MM.1S (cell line): ENCODE data around the gene COQ7.

Source experiments
- DNase-seq: peaks from one replicate; pipeline ENCODE4 v3.0.0-alpha.2; 2015
- H2AFZ ChIP-seq: fragments of 300-600 bp; sonication (generic); 2 replicates; pipeline ENCODE4 v1.6.0; 2016; ENCODE audit warnings: antibody characterized with exemption, low read length
- H3F3A ChIP-seq: fragments of 300-600 bp; sonication (generic); 2 replicates; pipeline ENCODE4 v1.6.1; 2016; ENCODE audit warnings: mild to moderate bottlenecking, antibody characterized with exemption, low read length, moderate library complexity, mixed read lengths; ENCODE audit not compliant: insufficient read depth
- H3K27ac ChIP-seq: fragments of 300-600 bp; sonication (generic); 2 replicates; pipeline ENCODE4 v1.5.1; 2016; ENCODE audit warnings: mild to moderate bottlenecking, low read length
- H3K27me3 ChIP-seq: fragments of 300-600 bp; sonication (generic); replicated peaks from 2 replicates; pipeline ENCODE4 v1.6.0; 2016; ENCODE audit warnings: low read length; ENCODE audit not compliant: insufficient read depth
- H3K36me3 ChIP-seq: fragments of 300-600 bp; sonication (generic); replicated peaks from 2 replicates; pipeline ENCODE4 v1.6.1; 2016; ENCODE audit warnings: mild to moderate bottlenecking, low read length, mixed read lengths; ENCODE audit not compliant: insufficient read depth
- H3K4me1 ChIP-seq: fragments of 300-600 bp; sonication (generic); 2 replicates; pipeline ENCODE4 v1.6.1; 2016; ENCODE audit warnings: low read length, mixed read lengths
- H3K4me2 ChIP-seq: fragments of 300-600 bp; sonication (generic); 2 replicates; pipeline ENCODE4 v1.6.0; 2016; ENCODE audit warnings: low read depth, low read length
- H3K4me3 ChIP-seq: fragments of 300-600 bp; sonication (generic); 2 replicates; pipeline ENCODE4 v1.5.1; 2016; ENCODE audit warnings: low read length, mixed read lengths
- H3K79me2 ChIP-seq: fragments of 300-600 bp; sonication (generic); 2 replicates; pipeline ENCODE4 v1.6.1; 2016; ENCODE audit warnings: mixed run types, low read length, mixed read lengths
- H3K9ac ChIP-seq: fragments of 300-600 bp; sonication (generic); 2 replicates; pipeline ENCODE4 v1.6.1; 2016; ENCODE audit warnings: low read length, mixed read lengths
- H3K9me2 ChIP-seq: fragments of 300-600 bp; sonication (generic); replicated peaks from 2 replicates; pipeline ENCODE4 v1.6.1; 2016; ENCODE audit warnings: mild to moderate bottlenecking, low read length, mixed read lengths; ENCODE audit not compliant: insufficient read depth
- H3K9me3 ChIP-seq: fragments of 300-600 bp; sonication (generic); replicated peaks from 2 replicates; pipeline ENCODE4 v1.6.1; 2016; ENCODE audit warnings: mild to moderate bottlenecking, low read length, mixed read lengths; ENCODE audit not compliant: insufficient read depth
- H4K20me1 ChIP-seq: fragments of 300-600 bp; sonication (generic); 2 replicates; pipeline ENCODE4 v1.6.1; 2016; ENCODE audit warnings: mild to moderate bottlenecking, low read length, moderate library complexity, mixed read lengths; ENCODE audit not compliant: insufficient read depth
- CTCF ChIP-seq: fragments of 300-600 bp; sonication (generic); IDR thresholded peaks from 2 replicates; pipeline ENCODE4 v1.5.1; 2016; ENCODE audit warnings: antibody characterized with exemption, low read length, mixed read lengths
- EZH2 ChIP-seq: fragments of 300-600 bp; sonication (generic); optimal IDR thresholded peaks from 2 replicates; pipeline ENCODE3; 2017; ENCODE audit warnings: low read depth, mild to moderate bottlenecking, antibody characterized with exemption, low read length, mixed read lengths
- EZH2phosphoT487 ChIP-seq: fragments of 300-600 bp; sonication (generic); IDR thresholded peaks from 2 replicates; pipeline ENCODE4 v1.6.1; 2018; ENCODE audit warnings: antibody characterized with exemption, low read length

The COQ7 gene

GRCh38 chr16:19104607-19105006, 37.2 kb downstream of the COQ7 start:
- Histone ChIP-seq H3K9me2 (no peaks in the 10 kb centered on the region), H3K4me1 (no peaks in the 10 kb centered on the region), H3K4me3 (no peak overlapping the region), H2AFZ (no peak overlapping the region), H4K20me1 (no peaks in the 10 kb centered on the region), H3K9ac (no peak overlapping the region), H3K4me2 (no peak overlapping the region), H3K27me3 (no peaks in the 10 kb centered on the region), H3K79me2 (no peaks in the 10 kb centered on the region), H3K36me3 (no peaks in the 10 kb centered on the region), H3K27ac (no peak overlapping the region), H3K9me3 (no peaks in the 10 kb centered on the region), H3F3A (no peaks in the 10 kb centered on the region)
- DNase-seq, result no peak
- TF ChIP-seq EZH2phosphoT487 (no peak), EZH2 (no peak), CTCF (no peak)

GRCh38 chr16:19105131-19105530, 37.7 kb downstream of the COQ7 start:
- H3K27me3 ChIP-seq, result no peaks in the 10 kb centered on the region
- H3K9me3 ChIP-seq, result no peaks in the 10 kb centered on the region
- H3K9me2 ChIP-seq, result no peaks in the 10 kb centered on the region
- no peak overlapping the region for H3K4me3 ChIP-seq
- no peaks in the 10 kb centered on the region for H3F3A ChIP-seq
- no peak overlapping the region for H3K9ac ChIP-seq
- DNase-seq, result no peak
- H3K4me1 ChIP-seq, result no peaks in the 10 kb centered on the region
- H3K36me3 ChIP-seq, result no peaks in the 10 kb centered on the region
- TF ChIP-seq EZH2, result no peak
- no peak for TF ChIP-seq CTCF
- no peak for TF ChIP-seq EZH2phosphoT487
- no peaks in the 10 kb centered on the region for H3K79me2 ChIP-seq
- no peak overlapping the region for H3K4me2 ChIP-seq
- H3K27ac ChIP-seq, result no peak overlapping the region
- H2AFZ ChIP-seq, result no peak overlapping the region
- no peaks in the 10 kb centered on the region for H4K20me1 ChIP-seq

GRCh38 chr16:19105891-19106624, 38.6 kb downstream of the COQ7 start:
- Histone ChIP-seq H3K36me3 (no peaks in the 10 kb centered on the region), H3K4me1 (no peaks in the 10 kb centered on the region), H3K4me3 (no peak overlapping the region), H2AFZ (no peak overlapping the region), H3F3A (no peaks in the 10 kb centered on the region), H3K9ac (no peak overlapping the region), H3K79me2 (no peaks in the 10 kb centered on the region), H3K9me3 (no peaks in the 10 kb centered on the region), H4K20me1 (no peaks in the 10 kb centered on the region), H3K27ac (no peak overlapping the region), H3K9me2 (no peaks in the 10 kb centered on the region), H3K27me3 (no peaks in the 10 kb centered on the region), H3K4me2 (no peak overlapping the region)
- TF ChIP-seq CTCF (no peak), EZH2 (no peak), EZH2phosphoT487 (no peak)
- DNase-seq, result no peak
